Omental fat pad (tissue), 4 donors: Measurements from ENCODE around the gene CREB3L2. TPM values are rescaled to one million over a fixed set of nuclear protein-coding genes. Genes with fewer than 3 reads are reported as not detected.
"Not testable (repeated sequence)": the region's sequence is repeated elsewhere in the genome, so short reads cannot be mapped to it uniquely, and the experiment has no call there.

ENCODE experiments used
- ATAC-seq: fragments of 150-250 bp; one replicate; pipeline ENCODE4 v1.9.1; 2016; ENCODE audit warnings: mild to moderate bottlenecking, moderate library complexity; ENCODE audit not compliant: low FRiP score
- DNase-seq: peaks from one replicate; pipeline ENCODE4 v3.0.0-alpha.2; 2019; ENCODE audit warnings: low spot score
- total RNA-seq, 4 donors: library from RNA; depleted of rRNA; stranded (reverse); fragments of >200 nt; gene quantifications; one replicate each; pipeline ENCODE4 v1.1.0, GENCODE V29; 2016
- TF ChIP-seq, protein P1 (sequence below), 3 donors: fragments of 450-650 bp; IDR thresholded peaks; one replicate each; pipeline ENCODE4 v1.5.1; 2016 to 2017; ENCODE audit warnings: antibody characterized with exemption in 3 of 3, mild to moderate bottlenecking in 3 of 3, moderate library complexity in 2 of 3

The CREB3L2 gene
- total RNA-seq, 4 donors from 2014 or later, result 35.6 to 50.4 (median 42.8) TPM

DNA sequence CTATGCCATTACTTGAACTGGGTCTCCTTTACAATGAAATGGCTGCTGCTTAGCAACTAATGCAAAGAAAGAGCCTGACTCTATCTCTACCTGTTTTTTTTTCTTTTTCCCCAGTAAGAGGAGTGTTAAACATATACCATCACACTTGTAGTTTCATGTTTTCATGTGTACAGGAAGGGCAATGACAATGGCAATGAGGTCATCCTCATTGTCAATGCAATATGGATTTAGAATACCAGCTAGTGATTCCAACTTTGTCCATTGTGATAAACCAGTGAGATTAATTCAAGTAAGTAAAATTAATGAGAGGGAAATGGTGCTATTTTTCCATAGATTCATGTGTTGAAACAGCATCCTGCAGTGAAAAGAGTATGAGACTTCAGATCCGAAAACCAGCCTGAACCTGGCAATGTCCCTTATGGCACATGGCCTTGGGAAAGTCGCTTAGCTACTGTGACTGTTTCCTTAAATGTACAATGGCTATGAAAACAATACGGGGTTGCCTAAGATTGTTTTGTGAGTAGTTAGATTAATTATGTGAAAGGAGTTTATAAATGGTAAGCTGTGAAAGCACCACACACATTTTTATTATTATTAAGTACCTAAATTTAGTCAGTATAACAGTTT, 166.3 kb downstream of the CREB3L2 start:
- TF ChIP-seq, protein P1, sequence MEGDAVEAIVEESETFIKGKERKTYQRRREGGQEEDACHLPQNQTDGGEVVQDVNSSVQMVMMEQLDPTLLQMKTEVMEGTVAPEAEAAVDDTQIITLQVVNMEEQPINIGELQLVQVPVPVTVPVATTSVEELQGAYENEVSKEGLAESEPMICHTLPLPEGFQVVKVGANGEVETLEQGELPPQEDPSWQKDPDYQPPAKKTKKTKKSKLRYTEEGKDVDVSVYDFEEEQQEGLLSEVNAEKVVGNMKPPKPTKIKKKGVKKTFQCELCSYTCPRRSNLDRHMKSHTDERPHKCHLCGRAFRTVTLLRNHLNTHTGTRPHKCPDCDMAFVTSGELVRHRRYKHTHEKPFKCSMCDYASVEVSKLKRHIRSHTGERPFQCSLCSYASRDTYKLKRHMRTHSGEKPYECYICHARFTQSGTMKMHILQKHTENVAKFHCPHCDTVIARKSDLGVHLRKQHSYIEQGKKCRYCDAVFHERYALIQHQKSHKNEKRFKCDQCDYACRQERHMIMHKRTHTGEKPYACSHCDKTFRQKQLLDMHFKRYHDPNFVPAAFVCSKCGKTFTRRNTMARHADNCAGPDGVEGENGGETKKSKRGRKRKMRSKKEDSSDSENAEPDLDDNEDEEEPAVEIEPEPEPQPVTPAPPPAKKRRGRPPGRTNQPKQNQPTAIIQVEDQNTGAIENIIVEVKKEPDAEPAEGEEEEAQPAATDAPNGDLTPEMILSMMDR (IDR thresholded peaks at IDR 0.05), result no peak
- ATAC-seq (no peak), DNase-seq (no peak)

DNA sequence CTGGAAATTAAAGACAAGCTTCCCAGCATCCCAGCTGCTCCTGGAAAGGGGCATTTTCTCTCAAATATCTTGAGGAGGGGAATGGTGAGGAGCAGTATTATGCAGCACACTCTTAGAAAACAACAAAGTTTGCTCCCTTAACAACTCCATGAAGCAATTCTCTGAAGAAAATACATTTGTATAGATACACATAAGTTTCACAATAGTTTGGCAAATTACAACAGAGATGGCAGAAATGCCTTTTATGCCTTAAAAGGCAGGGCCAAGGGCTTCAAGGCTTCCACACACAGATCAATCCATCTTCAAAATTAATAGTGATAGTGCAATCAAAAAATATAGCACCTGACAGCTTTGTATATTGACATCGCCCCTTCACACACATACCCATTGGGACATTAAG, 167.3 kb downstream of the CREB3L2 start:
- ATAC-seq (no peak), DNase-seq (no peak)
- TF ChIP-seq, protein P1 (IDR thresholded peaks at IDR 0.05), result no peak

DNA sequence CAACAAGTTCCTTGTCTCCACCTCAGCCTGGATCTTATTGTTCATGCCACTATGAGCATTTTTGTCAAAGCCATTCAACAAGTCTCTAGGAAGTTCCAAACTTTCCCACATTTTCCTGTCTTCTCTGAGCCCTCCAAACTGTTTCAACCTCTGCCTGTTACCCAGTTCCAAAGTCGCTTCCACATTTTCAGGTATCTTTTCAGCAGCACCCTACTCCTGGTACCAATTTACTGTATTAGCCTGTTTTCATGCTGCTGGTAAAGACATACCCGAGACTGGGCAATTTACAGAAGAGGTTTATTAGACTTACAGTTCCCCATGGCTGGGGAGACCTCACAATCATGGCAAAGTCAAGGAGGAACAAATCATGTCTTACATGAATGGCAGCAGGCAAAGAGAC, 168.9 kb downstream of the CREB3L2 start:
- ATAC-seq, DNase-seq: not testable (repeated sequence)

DNA sequence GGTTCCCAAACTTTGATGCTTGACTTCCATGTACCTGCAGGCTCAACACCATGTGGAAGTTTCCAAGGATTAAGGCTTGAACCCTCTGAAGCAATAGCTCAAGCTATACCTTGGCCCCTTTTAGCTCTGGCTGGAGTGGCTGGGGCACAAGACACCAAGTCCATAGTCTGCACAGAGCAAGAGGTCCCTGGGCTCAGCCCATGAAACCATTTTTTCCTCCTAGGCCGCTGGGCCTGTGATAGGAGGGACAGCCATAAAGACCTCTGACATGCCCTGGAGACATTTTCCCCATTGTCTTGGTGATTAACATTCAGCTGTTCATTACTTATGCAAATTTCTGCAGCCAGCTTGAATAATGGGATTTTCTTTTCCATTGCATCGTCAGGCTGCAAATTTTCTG, 169.5 kb downstream of the CREB3L2 start:
- TF ChIP-seq, protein P1 (IDR thresholded peaks at IDR 0.05), result no peak
- no peak for ATAC-seq
- no peak for DNase-seq

DNA sequence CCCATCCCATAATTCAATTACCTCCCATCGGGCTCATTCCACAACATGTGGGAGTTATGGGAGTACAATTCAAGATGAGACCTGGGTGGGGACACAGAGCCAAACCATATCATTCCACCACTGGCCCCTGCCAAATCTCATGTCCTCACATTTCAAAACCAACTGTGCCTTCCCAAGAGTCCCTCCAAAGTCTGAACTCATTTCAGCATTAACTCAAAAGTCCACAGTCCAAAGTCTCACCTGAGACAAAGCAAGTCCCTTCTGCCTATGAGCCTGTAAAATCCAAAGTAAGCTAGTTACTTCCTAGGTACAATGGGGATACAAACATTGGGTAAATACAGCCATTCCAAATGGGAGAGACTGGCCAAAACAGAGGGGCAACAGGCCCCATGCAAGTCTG, 170.3 kb downstream of the CREB3L2 start:
- not testable (repeated sequence) for ATAC-seq

DNA sequence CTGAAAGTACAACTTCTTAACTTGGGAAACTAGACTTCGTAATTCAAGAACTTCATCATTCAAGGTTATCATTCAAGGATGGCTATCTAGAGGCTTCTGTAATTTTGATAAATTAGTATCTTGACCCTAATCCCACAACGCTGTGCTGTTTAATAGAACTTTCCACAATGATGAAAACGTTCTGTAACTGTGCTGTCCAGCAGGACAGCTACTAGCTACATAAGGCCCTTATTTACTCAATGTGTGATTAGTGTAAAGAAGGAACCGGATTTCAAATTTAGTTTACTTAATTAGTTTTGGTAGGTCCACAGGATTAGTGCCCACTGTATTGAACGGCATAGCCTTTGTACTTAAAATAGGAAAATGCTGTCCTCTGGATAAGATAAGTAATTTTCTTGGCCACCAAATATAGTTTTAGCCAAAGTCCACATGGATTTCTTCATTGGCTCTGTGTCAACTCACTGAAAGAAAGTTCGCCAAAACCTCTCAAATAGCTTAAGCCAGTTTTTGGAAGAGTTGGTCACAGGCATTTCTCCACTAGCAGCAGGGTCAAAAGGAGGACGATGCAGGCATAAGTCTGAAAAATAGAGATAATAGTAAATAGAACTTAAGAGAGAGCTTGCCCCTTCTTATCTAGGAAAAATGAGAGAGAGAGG, 172.4 kb downstream of the CREB3L2 start:
- no peak for DNase-seq
- no peak for ATAC-seq
- TF ChIP-seq, protein P1 (IDR thresholded peaks at IDR 0.05), result no peak

More for the DNA sequence above, 170.3 kb downstream of the CREB3L2 start:
- not testable (repeated sequence) for DNase-seq

DNA sequence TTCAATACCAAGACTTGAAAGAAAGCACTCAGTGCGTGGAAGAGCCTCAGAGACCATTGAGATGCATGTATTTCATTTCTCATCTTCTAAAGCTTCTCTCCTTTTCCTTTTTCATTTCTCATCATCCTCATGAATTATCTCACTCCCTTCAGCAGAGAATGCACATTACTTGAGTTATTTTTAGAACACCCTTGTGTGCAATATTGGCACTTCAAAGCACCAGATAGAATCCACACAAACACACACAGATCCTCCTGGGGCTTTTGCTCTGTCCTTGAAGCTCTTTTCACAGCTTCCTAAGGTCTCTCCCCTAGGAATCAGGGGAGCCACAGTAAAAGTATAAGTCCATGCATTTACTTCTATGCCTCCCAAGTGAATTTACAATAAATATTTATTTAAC, 173.4 kb downstream of the CREB3L2 start:
- DNase-seq, result no peak
- TF ChIP-seq, protein P1 (IDR thresholded peaks at IDR 0.05), result no peak
- ATAC-seq, result no peak

DNA sequence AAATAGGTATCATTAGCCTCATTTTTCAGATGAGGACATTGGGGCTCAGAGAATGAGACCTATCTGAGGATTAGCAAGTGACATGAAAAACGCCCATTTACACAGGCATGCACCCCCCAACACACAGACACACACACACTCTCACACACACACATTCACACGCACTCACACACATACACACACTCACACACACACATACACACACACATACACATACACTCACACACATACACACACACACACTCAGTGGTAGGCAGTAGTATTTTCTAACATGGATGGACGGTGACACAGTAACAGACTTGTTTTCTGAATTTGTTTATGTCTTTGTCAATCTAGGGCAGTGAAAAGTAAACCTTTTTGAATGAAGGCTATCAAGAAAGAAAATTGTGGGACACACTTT, 176.4 kb downstream of the CREB3L2 start:
- DNase-seq, result no peak
- TF ChIP-seq, protein P1 (IDR thresholded peaks at IDR 0.05), result no peak
- no peak for ATAC-seq
